ENCODE data around the gene SPA17.
A peak's percentile ranks its signal among the peaks of the same experiment; 100 is the strongest.

The SPA17 gene

DNA sequence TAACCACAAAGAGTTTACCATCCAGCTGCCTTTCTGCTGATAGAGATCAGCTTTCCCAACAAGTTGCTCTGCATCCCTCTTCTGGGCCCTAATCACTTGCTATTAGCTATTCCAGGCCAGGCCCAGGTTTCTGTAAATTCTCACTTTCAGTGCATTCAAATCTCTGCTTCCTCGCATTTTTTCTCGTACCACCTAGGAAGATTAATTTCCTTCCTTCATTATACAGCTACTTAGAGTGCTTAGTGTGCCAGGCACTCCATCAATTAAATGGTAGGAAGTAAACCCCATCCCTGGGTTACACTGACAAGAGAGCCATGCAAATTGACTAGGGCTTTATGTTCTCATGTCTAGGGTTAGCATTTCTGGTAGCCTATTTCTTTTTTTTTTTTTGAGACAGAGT lies 9.8 kb upstream of the SPA17 start:
- DNase-seq: no peak

DNA sequence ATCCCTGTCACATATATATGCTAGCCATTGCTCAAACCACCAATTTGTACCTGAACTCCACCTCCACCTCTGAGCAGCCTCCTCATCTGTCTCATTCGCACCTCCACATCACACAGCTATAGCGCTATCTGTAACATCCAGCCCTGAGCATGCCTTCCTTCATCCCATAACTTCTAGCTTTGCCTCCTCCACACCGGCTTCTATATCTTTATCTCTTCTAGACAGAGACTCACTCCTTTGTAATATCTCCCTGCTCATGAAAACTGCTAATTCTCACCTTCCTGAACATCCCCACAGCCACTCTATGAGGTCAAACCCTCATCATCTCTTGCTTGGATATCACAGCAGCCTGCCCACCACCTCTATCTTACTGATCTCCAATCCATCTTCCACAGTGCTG lies 6.1 kb upstream of the SPA17 start:
- DNase-seq: no peak

DNA sequence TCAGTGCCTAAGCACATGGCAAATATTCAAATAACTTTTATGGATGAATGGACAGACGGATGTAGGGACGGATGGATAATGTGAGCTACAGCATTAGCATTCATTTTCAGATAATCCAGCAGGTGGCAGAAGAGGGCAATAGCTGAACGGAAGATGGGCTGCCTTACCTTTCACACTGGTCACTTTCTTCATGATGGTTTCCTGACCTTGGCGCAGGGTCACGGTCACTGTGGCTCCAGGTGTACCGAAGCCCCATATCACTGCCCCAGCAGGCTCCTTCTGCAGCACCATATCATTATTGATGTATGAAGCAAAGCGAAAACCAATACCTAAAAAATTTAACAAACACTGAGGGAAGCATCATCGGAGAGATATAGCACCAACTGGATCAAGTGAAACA lies 4.5 kb upstream of the SPA17 start:
- DNase-seq: peak; percentile 12

DNA sequence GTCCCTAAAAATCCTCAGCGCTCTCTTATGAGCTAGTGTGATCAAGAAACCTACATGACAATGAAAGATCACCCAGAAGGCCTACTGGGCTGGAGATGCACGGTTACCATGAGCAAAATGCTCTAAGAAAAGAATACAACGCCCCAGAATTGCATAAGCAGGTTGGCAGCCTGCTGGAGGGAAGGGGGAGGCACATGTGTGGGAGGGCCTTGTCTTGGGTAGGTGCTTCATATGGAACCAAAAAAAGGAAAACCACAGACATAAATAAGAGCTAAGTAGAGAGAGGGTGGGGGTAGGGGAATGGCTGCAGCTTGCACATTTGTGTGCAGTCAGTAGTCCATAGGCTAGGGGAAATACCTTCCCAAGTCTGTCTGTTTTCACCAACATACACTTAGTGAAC lies 3.0 kb upstream of the SPA17 start:
- peak; percentile 9 for DNase-seq

DNA sequence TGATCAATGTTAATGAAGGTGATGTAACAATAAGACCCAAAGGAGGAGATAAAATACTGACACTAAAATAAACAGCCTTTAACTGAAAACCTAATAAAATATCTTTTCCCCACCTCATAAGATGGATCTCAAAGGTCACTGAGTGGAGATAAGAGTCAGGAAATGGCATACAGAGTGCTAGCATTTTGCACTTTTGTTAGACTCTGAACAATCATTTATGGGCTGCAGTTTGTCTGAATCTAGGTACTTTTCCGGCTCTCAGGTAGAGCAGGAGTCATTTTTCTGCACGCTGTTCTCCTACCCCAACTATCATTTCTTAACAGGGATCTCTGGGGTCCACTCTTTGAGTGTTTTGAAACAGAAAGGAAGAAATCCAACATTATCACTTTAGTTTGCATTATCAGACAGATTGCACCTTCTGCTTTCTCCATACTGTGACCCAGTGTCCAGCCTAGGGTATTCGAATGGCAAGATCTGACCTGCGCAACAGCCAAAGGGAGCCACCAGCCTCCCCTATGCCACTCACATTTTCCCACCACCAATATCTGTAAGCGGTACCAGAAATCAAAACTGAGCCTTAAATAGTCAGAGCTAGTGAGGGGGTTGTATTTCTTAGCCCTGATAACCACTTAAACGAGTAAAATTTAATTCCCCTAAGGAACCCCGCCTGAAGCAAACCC lies 1.0 kb upstream of the SPA17 start:
- no peak for DNase-seq

DNA sequence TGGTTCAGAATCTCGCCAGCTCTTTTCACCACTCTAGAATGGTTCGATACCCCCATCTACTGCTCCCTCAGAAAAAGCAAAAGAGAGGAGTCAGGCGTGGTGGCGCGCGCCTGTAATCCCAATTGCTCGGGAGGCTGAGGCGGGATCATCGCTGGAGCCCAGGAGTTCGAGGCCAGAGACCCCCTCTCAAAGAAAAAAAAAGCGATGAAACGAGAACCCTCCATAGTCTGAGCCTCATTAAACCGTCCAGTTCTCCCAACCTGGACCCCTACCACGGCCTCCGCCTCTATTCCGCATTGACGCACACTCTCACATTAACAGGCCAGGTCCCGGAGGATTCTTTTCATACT lies 439 bp downstream of the SPA17 start:
- DNase-seq: no peak

DNA sequence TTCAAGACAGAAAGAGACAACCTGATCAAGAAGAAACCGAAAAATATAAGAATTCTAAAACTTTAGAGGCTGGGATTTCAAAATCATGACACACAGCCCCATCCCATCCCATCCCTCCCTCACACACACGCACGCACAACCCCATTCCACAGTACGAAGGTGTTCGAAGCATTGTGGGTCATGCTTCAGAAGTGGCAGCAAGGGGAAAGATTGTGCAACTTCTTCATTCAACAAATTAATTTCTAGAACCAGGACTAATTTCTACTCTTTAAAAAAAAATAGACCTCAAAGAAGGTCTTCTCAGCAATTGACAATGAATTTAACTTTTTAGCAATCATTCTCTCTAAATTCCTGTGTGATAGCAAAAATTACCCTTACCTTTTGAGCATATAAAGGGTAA lies 867 bp downstream of the SPA17 start:
- DNase-seq: no peak

DNA sequence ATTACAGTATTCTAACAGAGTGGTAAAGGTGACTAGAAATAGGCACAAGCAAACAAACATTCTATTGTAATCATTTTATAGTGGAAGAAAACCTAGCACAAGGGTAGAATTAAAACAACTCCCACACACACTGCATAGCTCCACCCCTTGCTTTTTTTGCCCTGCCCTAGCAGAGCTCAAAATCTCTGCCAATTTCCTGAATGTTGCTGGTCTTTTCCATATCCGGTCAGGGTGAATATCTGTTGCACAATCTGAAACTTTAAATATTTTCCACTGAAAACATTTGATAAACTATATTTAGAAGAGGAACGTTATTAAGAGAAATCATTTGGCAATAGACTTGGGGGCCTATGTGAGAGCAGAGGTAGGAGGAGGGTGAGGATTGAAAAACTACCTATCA lies 2.7 kb downstream of the SPA17 start:
- DNase-seq: no peak

DNA sequence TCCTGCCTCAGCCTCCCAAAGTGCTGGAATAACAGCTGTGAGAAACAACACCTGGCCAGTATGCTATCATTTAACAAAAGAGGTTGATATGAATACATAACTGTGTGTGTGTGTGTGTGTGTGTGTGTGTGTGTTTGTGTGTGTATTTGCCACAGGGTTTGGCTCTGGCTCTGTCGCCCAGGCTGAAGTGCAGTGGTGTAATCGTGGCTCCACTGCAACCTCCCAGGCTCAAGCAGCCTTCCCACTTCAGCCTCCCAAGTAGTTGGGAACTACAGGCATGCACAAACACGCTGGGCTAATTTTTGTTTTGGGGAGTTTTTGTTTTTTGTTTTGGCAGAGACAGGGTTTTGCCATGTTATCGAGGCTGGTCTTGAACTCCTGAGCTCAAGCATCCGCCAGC lies 4.7 kb downstream of the SPA17 start:
- no peak for DNase-seq

DNA sequence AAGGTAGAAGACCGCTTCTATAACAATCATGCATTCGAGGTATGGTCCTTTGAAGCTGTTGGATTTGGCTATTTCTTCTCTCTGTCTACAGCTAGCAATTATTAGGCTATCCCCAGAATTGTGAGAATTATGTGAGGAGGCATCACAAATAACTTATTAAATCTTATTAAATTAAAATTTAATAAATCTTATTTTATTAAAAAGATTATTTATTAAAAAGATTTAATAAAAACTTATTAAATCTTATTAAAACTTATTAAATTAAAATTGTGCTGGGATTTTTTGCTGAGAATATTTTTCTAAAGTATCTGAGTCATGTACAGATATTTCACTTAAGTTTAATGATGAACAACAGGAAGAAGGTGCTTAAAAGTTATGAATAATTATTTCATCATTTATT lies 7.7 kb downstream of the SPA17 start:
- DNase-seq: no peak

DNA sequence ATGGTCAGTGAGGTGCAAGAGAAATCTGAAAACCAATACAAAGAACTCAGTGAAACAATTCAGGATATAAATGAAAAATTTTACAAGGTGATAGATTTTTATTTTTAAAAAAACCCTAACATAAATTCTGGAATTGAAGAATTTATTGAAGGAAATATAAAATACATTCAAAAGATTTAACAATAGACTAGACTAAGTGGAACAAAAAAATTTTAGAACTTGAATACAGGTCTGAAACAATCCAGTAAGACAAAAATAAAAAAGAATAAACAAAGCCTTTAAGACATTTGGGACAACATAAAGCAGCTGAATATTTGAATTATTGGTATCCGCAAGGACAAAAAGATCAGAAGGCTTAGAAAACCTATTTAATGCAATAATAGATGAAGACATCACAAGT lies 8.7 kb downstream of the SPA17 start:
- no peak for DNase-seq

DNA sequence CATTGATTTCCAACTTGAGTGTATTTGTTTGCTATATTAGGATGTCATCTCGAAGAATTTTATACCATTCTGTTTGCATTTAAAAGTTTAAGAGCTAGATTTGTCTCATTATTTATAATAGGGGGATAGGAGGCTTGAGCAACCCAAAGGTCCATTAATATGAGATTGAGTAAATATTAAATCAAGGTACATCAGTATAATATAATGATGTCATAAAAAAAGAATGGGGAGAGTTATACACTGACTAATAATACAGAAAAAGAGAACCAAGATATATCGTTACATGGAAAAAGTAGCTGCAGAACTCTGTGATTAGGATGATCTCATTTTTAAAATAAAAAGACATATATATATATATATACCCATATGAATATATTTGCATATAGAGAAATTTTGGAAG lies 19.4 kb downstream of the SPA17 start:
- no peak for DNase-seq

DNA sequence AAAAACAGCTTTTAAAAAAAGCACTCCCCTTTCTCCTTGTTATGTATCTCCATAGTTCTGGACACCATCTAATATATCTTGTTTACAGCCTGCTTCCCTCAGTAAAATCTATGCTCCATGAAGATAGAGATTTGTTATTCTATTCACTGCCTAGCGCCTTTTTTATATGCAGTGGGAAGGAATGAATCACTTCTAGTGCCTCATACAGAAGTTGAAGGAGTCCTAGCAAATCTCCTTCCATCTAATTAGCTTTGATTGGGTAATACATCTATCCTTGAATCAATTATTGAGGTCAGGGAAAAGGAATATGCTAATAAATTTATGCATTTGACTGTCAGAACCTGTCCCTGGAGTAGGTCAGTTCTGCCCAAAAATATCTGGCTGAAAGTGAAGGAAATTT lies 25.8 kb downstream of the SPA17 start:
- DNase-seq: no peak

DNA sequence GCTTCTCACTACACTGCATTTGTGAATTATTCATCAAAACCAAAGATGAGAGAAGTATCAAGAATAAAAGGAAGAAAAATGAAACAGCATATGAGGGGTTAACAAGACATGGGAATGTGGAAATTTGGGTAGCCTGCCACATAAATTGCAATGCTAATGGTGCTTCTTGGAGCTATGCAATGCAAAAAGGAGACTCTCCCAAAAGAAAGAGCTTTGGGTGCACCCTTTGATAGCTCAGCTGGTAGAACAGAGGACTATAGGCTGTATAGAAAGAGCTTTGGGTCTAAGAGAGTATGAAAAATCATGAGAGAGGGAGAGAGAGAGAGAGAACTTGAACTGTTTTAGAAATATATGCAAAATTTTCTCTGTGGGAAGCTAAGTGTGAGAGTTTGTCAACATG lies 26.3 kb downstream of the SPA17 start:
- DNase-seq: no peak

DNA sequence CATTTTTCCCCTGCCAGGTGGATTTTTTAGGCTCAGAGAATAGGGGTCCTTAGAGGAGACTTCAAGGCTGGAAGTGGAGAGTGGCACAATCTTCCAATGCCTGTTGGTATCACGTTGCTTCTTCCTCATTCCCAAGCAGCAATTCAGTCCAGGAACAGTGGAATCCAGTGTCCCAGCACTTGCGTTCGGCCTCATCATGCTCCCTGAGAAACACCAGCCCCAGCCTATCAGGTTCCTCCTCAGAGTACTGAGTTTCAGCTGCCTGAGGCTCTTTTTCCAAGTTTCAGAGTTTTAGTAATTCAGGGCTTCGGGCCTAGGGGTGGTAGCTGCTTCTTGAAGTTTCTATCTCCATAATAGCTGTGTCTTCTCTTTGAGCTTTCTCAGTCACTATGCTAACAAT lies 34.1 kb downstream of the SPA17 start:
- DNase-seq: no peak

DNA sequence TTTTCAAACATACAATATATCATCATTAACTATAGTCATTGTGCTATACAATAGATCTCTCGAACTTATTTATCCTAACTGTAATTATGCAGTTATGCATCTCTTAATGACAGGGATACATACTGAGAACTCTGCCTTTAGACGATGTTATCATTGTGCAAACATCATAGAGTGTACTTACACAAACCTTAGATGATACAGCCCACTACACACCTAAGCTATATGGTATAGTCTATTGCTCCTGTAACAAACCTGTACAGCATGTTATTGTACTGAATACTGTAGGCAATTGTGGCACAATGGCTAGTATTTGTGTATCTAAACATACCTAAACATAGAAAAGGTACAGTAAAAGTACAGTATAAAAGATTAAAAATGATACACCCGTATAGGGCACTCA lies 38.7 kb downstream of the SPA17 start:
- no peak for DNase-seq

DNA sequence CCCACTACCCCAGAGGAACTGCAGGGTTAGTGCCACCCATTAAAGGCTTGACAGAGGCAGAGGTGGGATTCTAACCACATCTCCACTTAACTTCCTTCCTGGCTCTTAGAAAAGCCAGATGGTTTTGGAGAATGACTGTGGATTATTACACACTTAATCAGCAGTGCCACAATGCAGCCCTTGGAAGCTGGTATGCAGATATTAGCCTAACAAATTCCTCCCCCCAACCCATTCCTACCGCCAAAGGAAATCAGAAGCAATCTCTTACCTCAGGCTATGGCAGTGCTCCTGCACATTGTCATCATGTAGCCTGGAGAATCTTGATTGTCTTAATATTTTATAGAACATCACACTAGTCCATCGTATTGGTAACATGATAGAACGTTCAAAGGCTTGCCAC lies 42.9 kb downstream of the SPA17 start:
- DNase-seq: peak; percentile 34

DNA sequence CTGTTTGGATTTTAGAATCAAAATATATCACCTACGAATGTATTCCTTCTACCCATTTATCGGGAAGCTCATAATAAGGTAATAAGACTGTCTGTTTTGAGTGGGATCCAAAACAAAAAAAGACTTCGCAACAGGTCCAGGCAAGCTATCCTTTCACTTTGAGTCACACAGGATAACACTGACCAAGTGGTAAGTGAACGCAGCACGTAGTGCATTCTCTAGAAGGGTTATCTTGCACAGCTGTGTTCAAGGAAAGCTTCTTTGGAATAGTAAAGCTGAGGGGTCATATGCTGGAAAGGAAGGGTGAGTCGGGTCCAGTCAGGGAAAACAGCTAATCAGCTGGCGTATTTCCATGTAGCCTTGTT lies 43.7 kb downstream of the SPA17 start:
- no peak for DNase-seq

DNA sequence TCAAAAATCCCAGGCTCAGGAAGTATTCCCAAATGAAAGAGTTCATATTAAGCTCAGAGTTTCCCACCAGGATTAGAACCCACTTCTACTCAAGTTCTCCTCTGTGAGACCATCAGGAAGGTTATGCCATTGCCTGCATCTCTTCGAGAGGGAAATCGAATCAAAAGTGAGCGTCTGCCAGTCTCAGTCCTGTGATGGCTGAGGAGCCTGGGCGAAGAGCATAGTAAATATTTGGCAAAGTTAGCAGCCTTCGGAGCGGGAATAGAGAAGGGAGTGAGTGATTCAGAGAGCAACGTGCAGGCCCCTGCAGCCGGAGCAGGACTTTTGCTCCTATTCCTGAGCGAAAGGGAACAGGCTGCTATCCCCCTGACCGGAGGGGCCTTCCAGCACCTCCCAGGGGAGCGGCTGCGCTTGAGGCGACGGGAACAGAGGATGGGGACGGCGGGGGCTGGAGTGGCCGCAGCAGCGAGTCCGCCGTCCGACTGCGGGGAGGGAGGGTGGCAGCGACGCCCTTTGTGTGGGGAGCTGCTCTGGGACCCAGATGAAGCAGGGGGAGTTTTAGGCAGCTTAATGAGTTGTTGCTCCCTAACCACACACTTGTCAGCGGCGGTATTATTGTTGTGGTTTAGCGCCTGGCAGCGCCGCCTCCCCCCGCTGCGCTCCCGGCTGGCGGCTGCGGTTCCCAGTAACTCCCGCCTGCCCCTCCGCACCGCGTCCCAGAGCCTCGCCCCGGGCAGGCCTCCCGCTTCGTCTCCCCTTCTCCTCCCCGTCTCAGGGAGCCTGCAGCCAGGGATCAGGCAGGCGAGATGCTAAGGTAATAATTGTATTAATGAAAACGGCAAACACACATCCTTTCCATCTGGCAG lies 44.3 kb downstream of the SPA17 start:
- peak; percentile 19 for DNase-seq

DNA sequence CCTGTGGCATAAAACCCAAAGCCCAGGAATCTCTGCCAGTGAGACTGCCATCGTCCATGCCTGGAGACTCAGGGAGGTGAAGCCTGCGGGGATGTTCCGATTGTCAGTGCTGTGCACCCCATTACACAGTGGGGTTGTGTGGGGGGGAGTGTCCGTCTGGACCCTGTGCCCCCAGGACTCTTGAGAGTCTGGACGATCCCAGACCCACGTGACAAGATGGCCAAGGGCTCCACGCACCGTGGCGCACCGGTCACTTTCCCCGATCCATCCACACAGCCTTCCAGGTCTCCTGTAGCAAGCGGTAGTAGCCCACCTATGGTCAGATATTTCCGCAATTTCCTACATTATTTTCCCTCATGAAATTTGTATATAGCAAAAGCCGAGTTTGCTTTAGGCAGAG lies 45.1 kb downstream of the SPA17 start:
- DNase-seq: no peak

DNA sequence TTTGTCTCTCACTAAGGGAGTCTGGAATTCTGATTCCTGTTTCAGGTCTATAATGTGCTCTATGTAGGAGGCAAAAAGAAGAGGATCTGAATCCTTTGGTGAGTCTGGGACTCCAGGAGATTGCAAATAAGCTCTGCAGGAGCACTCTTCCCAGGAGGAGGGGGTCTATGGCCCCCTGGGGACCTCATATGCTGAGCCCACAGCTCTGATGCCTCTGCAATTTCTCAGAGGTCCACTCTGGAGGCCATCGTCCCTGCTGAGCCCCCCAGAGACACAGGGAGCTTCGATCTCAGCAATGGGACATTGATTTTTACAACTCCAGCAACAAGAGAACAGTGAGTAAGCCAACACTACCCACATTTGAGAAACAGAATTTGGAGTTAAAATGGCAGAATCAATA lies 45.8 kb downstream of the SPA17 start:
- DNase-seq: no peak

DNA sequence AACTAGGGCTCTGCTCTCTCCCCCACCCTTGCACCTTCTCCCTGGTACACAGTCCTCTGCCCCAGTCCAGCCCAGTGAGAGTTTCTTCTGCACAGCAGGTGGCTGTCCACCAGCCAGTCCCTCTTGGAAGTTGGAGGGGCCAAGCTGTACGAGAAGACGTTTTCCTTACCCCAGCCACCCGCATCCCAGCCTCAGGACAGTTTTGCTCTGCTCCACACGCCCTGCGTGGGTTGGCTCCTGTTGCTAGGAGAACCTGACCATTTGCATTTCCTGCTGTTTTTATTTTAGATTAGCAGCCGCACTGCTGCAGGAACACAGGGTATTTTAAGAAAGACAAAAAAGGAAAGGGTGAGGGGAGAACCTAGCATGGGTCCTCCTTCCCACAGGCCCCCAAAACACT lies 48.5 kb downstream of the SPA17 start:
- no peak for DNase-seq

DNA sequence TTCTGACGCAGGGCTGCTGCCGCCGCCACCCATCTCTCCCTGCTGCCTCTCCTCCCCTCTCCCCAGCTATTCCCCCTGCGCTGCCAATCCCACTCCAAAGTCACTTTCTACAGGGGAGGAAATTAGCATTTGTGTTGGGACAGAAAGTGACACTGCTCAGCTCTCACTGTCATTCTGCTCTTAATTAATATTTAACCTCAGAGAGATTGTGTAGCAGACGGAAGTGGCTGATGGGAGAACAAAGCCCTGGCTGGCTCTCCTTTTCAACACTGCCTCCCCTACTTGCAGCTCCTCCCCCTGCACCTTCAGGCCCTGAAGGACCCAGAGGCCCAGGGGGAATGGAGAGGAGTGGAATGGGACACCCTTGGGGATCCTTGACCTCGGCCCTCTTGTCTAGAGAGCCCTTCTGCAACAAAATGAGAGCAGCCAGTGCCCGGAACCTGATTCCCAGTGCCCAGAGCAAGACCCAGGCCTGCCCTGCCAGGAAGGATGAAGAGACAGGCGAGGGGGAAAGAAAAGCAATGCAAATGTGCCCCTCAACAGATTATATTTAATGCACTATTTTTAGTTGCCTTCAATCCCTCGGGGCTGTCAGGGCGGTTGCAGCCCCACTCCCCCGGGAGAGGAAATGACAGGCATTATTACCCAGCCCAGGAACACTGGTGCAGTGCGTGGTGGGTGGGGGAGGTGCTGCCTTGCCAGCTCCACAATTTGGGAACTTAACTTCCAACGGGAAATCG lies 51.4 kb downstream of the SPA17 start:
- DNase-seq: no peak

DNA sequence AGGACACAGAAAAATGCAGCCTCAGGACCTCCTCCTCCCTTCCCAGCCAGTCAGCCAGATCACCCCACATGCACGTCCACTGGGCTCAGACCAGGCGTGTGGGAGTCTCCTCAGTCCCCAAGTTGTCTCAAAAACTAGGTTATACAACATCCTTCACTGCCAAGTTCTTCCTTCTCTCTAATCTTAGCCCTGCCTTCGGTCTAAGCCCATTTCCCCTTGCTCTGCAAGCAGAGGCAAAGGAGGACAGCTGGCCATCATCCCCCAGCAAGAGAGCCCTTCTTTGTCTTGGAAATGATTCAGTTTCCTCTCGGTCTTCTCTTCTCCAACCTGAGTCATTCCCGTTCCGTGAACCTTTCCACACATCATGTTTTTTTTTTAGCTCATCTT lies 52.0 kb downstream of the SPA17 start:
- peak; percentile 47 for DNase-seq
